ENCODE data around the gene IL17C.

IL17C gene

GRCh38 chr16:88685156-88686061 is 47.0 kb downstream of the IL17C start:
- DNase-seq (ENCODE audit: low read depth in 2 of 2) = peak in 1 of 2 donors; percentile 59

- no peak for DNase-seq (ENCODE audit: low read depth in 2 of 2)
These were observed 47.7 kb downstream of the IL17C start for GRCh38 chr16:88686062-88686438.

- DNase-seq (ENCODE audit: low read depth in 2 of 2) = peak; percentile 68 to 87
These were observed 48.3 kb downstream of the IL17C start, which contains the start of gene SNAI3 for GRCh38 chr16:88686439-88687253. TSS of gene SNAI3 (minus strand) at chr16:88686507. CDS start at chr16:88686406, 101 bp downstream.

- DNase-seq (ENCODE audit: low read depth in 2 of 2) = no peak
These were observed 48.8 kb downstream of the IL17C start for GRCh38 chr16:88687254-88687576.

GRCh38 chr16:88687676-88688012 is 49.3 kb downstream of the IL17C start:
- no peak for DNase-seq (ENCODE audit: low read depth in 2 of 2)

GRCh38 chr16:88688013-88688778 is 49.8 kb downstream of the IL17C start:
- no peak for DNase-seq (ENCODE audit: low read depth in 2 of 2)

All from stimulated activated CD4-positive, alpha-beta T cell treated with anti-CD3 and anti-CD28 coated beads, Interleukin-15, amount 100 ng/mL, for 48 hours (primary cell).